ENCODE data around the gene QTRT2. TPM values are rescaled to one million over a fixed set of nuclear protein-coding genes. Genes with fewer than 3 reads are reported as not detected.

Gene QTRT2
- total RNA-seq, 1 donor from 2014 or later = 7.6 TPM

GRCh38 chr3:114020907-114021306 is 35.6 kb upstream of the QTRT2 start:
- Histone ChIP-seq H3K27ac (no peak overlapping the region), H3K9me3 (no peaks in the 10 kb centered on the region), H3K4me3 (no peak overlapping the region), H3K36me3 (no peaks in the 10 kb centered on the region), H3K27me3 (no peaks in the 10 kb centered on the region), H3K4me1 (no peaks in the 10 kb centered on the region)
- intact Hi-C loops (cut with DNase I) = no loop called here
- TF ChIP-seq, protein P1, sequence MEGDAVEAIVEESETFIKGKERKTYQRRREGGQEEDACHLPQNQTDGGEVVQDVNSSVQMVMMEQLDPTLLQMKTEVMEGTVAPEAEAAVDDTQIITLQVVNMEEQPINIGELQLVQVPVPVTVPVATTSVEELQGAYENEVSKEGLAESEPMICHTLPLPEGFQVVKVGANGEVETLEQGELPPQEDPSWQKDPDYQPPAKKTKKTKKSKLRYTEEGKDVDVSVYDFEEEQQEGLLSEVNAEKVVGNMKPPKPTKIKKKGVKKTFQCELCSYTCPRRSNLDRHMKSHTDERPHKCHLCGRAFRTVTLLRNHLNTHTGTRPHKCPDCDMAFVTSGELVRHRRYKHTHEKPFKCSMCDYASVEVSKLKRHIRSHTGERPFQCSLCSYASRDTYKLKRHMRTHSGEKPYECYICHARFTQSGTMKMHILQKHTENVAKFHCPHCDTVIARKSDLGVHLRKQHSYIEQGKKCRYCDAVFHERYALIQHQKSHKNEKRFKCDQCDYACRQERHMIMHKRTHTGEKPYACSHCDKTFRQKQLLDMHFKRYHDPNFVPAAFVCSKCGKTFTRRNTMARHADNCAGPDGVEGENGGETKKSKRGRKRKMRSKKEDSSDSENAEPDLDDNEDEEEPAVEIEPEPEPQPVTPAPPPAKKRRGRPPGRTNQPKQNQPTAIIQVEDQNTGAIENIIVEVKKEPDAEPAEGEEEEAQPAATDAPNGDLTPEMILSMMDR (IDR thresholded peaks at IDR 0.05) = no peak
- no peak for TF ChIP-seq POLR2A (IDR thresholded peaks at IDR 0.05)
- no peak for TF ChIP-seq POLR2AphosphoS5 (IDR thresholded peaks at IDR 0.05; ENCODE audit: insufficient read depth in 1 of 2, low read depth in 1 of 2)
- no peak for DNase-seq (ENCODE audit: extremely low spot score in 2 of 2)

DNA sequence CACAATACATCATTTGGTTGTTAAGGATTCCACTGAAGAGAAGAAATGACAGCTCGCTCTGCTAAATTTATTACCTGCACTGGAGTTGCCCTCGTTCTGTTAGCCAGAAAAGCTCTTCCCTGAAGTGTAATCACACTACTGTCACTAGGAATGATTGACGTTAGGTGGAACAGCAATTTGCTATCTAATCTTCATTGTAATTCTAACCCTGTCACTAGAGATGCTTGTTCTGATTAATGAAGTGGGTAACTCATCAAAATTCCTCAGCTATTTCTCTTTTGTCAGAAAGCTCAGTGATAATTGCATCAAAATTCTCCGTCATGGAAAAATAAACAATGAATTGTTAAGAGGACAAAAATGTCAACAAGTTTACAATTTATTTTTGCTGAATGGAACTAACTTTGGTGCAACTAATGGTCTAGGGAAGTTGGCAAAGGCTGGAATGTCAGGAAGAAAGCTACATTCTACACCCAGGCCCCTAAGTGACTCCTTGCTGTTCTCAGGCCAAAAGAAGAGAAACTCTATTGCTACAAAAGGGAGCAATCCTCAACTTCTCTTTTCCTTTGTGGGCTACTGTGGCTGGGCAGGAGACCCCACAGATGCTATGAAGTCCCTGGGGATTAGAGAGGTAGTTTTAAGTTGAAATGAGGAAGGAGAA is 34.3 kb upstream of the QTRT2 start:
- H3K4me1 ChIP-seq = no peaks in the 10 kb centered on the region
- no peaks in the 10 kb centered on the region for H3K36me3 ChIP-seq
- DNase-seq (ENCODE audit: extremely low spot score in 2 of 2) = no peak
- no peaks in the 10 kb centered on the region for H3K9me3 ChIP-seq
- intact Hi-C loops (cut with DNase I) = no loop called here
- no peak overlapping the region for H3K27ac ChIP-seq
- H3K4me3 ChIP-seq = no peak overlapping the region
- H3K27me3 ChIP-seq = no peaks in the 10 kb centered on the region
- TF ChIP-seq POLR2AphosphoS5 (IDR thresholded peaks at IDR 0.05; ENCODE audit: insufficient read depth in 1 of 2, low read depth in 1 of 2) (no peak), POLR2A (IDR thresholded peaks at IDR 0.05) (no peak)
- TF ChIP-seq, protein P1 (IDR thresholded peaks at IDR 0.05) = no peak

- no peak for DNase-seq (ENCODE audit: extremely low spot score in 2 of 2)
- Histone ChIP-seq H3K27me3 (no peaks in the 10 kb centered on the region), H3K4me3 (no peak overlapping the region), H3K27ac (no peak overlapping the region), H3K4me1 (no peaks in the 10 kb centered on the region), H3K9me3 (no peaks in the 10 kb centered on the region), H3K36me3 (no peaks in the 10 kb centered on the region)
- TF ChIP-seq POLR2A (IDR thresholded peaks at IDR 0.05) = no peak
- TF ChIP-seq, protein P1 (IDR thresholded peaks at IDR 0.05) = no peak
- TF ChIP-seq POLR2AphosphoS5 (IDR thresholded peaks at IDR 0.05; ENCODE audit: insufficient read depth in 1 of 2, low read depth in 1 of 2) = no peak
- intact Hi-C loops (cut with DNase I) = no loop called here
Measured at GRCh38 chr3:114025451-114025850, 31.1 kb upstream of the QTRT2 start.

DNA sequence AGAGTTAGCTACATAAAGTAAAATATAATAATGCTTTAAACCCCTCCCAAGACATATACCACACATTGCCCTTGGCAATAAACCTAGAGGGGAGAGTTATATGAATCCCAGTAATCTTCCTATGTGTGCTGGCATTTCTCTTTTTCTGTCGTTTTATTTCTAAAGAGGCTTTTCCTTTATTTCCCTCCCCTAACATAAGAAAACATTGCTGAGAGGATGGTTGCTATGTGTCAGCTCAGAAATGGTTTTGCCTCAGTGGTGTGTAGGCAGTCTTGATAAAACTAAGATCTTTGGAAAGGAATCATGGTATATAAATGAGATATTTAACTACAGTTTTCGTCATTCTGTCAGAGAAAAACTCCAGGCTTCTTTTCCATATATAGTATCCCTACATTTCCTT is 30.2 kb upstream of the QTRT2 start:
- TF ChIP-seq POLR2A (IDR thresholded peaks at IDR 0.05) = no peak
- TF ChIP-seq, protein P1 (IDR thresholded peaks at IDR 0.05) = no peak
- TF ChIP-seq POLR2AphosphoS5 (IDR thresholded peaks at IDR 0.05; ENCODE audit: insufficient read depth in 1 of 2, low read depth in 1 of 2) = no peak
- Histone ChIP-seq H3K9me3 (no peaks in the 10 kb centered on the region), H3K27me3 (no peaks in the 10 kb centered on the region), H3K27ac (no peak overlapping the region), H3K36me3 (no peaks in the 10 kb centered on the region), H3K4me3 (no peak overlapping the region), H3K4me1 (no peaks in the 10 kb centered on the region)
- DNase-seq (ENCODE audit: extremely low spot score in 2 of 2) = no peak
- intact Hi-C loops (cut with DNase I) = no loop called here

GRCh38 chr3:114033721-114034120 is 22.8 kb upstream of the QTRT2 start:
- TF ChIP-seq POLR2AphosphoS5 (IDR thresholded peaks at IDR 0.05; ENCODE audit: insufficient read depth in 1 of 2, low read depth in 1 of 2) (no peak), POLR2A (IDR thresholded peaks at IDR 0.05) (no peak)
- TF ChIP-seq, protein P1 (IDR thresholded peaks at IDR 0.05) = no peak
- intact Hi-C loops (cut with DNase I) = no loop called here
- H3K9me3 ChIP-seq = no peaks in the 10 kb centered on the region
- peaks cover 0 to 7% of the 10 kb centered on the region in 2 donors for H3K36me3 ChIP-seq
- H3K27ac ChIP-seq = no peak overlapping the region
- no peak for DNase-seq (ENCODE audit: extremely low spot score in 2 of 2)
- H3K4me3 ChIP-seq = no peak overlapping the region
- no peaks in the 10 kb centered on the region for H3K27me3 ChIP-seq
- no peaks in the 10 kb centered on the region for H3K4me1 ChIP-seq
